Cardiac muscle cell (in vitro differentiated cells and primary cell): ENCODE data around the gene LIPI. TPM values are rescaled to one million over a fixed set of nuclear protein-coding genes. Genes with fewer than 3 reads are reported as not detected.

Source experiments
- DNase-seq, 2 donors: peaks; one replicate each; pipeline versions ENCODE4 v3.0.0 to v3.0.0-alpha.2; 2010 to 2017; ENCODE audit warnings: low read depth in 1 of 2, low spot score in 1 of 2
- H3K27ac ChIP-seq: fragments of 200-600 bp; sonication (generic); 2 replicates; pipeline ENCODE4 v1.5.1; 2016
- H3K27me3 ChIP-seq: fragments of 200-600 bp; sonication (generic); 2 replicates; pipeline ENCODE4 v1.6.0; 2016; ENCODE audit warnings: control low read depth
- H3K36me3 ChIP-seq: fragments of 200-600 bp; sonication (generic); 2 replicates; pipeline ENCODE4 v1.5.1; 2016; ENCODE audit warnings: control low read depth
- H3K4me1 ChIP-seq: fragments of 200-600 bp; sonication (generic); 2 replicates; pipeline ENCODE4 v1.8.1; 2017; ENCODE audit warnings: low read depth, mild to moderate bottlenecking, mixed run types
- H3K4me3 ChIP-seq: fragments of 200-600 bp; sonication (generic); 2 replicates; pipeline ENCODE4 v1.5.1; 2016; ENCODE audit warnings: mild to moderate bottlenecking
- H3K9me3 ChIP-seq: fragments of 200-600 bp; sonication (generic); 2 replicates; pipeline ENCODE4 v1.5.1; 2017; ENCODE audit warnings: low read depth, mild to moderate bottlenecking, control low read depth
- polyA plus RNA-seq: library from polyadenylated mRNA; unstranded; fragments of >200 nt; fragmentation: Nextera tagmentation; extraction: Ambion mirVana; gene quantifications from 2 replicates; pipeline ENCODE4 v1.2.1, GENCODE V29; 2016
- total RNA-seq: library from RNA; depleted of rRNA; stranded (reverse); fragments of >200 nt; gene quantifications from 2 replicates; pipeline ENCODE4 v1.2.3, GENCODE V29; 2016
- TF ChIP-seq, protein P1 (sequence below): IDR thresholded peaks from 2 replicates; pipeline ENCODE4 v1.5.1; 2012; ENCODE audit warnings: low read depth, mild to moderate bottlenecking, low read length

LIPI gene
- total and polyA plus RNA-seq, 2 experiments from 2014 or later = not detected

DNA sequence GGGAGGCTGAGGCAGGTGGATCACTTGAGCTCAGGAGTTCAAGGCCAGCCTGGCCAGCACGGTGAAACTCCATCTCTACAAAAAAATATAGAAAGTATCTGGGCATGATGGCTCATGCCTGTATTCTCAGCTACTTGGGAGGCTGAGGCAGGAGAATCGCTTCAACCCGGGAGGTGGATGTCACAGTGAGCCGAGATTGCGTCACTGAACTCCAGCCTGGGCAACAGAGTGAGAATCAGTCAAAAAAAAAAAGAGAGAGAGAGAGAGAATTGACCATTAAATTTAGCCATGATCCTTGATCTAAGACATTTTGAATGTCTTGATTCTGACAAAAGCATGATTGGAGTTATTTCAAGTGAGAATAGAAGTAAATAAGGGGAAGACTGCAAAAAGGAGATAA is 24.3 kb upstream of the LIPI start:
- H3K27ac ChIP-seq = no peak overlapping the region
- no peak for DNase-seq
- no peak overlapping the region for H3K4me3 ChIP-seq
- H3K9me3 ChIP-seq = no peaks in the 10 kb centered on the region
- no peaks in the 10 kb centered on the region for H3K36me3 ChIP-seq
- TF ChIP-seq, protein P1, sequence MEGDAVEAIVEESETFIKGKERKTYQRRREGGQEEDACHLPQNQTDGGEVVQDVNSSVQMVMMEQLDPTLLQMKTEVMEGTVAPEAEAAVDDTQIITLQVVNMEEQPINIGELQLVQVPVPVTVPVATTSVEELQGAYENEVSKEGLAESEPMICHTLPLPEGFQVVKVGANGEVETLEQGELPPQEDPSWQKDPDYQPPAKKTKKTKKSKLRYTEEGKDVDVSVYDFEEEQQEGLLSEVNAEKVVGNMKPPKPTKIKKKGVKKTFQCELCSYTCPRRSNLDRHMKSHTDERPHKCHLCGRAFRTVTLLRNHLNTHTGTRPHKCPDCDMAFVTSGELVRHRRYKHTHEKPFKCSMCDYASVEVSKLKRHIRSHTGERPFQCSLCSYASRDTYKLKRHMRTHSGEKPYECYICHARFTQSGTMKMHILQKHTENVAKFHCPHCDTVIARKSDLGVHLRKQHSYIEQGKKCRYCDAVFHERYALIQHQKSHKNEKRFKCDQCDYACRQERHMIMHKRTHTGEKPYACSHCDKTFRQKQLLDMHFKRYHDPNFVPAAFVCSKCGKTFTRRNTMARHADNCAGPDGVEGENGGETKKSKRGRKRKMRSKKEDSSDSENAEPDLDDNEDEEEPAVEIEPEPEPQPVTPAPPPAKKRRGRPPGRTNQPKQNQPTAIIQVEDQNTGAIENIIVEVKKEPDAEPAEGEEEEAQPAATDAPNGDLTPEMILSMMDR = no peak
- no peaks in the 10 kb centered on the region for H3K4me1 ChIP-seq
- no peaks in the 10 kb centered on the region for H3K27me3 ChIP-seq

DNA sequence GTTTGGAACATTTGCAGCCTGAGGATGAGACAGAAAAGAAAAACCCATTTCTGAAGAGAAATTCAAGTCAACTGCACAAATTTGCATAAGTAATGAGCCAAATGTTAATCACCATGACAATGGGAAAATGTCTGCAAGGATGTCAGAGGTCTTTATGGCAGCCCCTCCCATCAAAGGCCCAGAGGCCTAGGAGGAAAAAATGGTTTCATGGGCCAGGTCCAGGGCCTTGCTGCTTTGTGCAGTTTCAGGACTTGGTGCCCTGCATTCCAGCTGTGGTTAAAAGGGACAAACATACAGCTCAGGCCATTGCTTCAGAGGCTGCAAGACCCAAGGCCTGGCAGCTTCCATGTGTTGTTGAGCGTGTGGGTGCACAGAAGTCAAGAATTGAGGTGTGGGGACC is 18.6 kb upstream of the LIPI start:
- DNase-seq = no peak
- Histone ChIP-seq H3K27me3 (no peaks in the 10 kb centered on the region), H3K36me3 (no peaks in the 10 kb centered on the region), H3K4me3 (no peak overlapping the region), H3K27ac (no peak overlapping the region), H3K4me1 (no peaks in the 10 kb centered on the region), H3K9me3 (no peaks in the 10 kb centered on the region)
- TF ChIP-seq, protein P1 = no peak

DNA sequence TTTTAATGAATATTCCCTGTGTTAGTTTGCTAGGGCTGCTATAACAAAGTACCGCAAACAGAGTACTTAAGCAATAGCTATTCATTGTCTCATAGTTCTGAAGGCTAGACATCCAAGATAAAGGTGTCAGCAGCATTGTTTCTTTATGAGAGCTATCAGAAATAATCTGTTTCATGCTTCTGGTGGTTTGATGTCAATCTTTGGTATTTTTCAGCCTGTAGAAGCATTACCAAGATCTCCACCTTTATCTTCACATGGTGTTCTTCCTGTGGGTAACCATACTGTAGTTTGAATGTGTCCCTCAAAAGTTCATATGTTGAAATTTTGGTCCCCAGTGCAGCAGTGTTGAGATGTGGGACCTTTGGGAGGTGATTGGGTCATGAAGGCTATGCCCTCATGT is 12.6 kb upstream of the LIPI start:
- H3K4me1 ChIP-seq = no peaks in the 10 kb centered on the region
- no peaks in the 10 kb centered on the region for H3K27me3 ChIP-seq
- TF ChIP-seq, protein P1 = no peak
- no peaks in the 10 kb centered on the region for H3K9me3 ChIP-seq
- DNase-seq = no peak
- H3K36me3 ChIP-seq = no peaks in the 10 kb centered on the region
- no peak overlapping the region for H3K4me3 ChIP-seq
- no peak overlapping the region for H3K27ac ChIP-seq

DNA sequence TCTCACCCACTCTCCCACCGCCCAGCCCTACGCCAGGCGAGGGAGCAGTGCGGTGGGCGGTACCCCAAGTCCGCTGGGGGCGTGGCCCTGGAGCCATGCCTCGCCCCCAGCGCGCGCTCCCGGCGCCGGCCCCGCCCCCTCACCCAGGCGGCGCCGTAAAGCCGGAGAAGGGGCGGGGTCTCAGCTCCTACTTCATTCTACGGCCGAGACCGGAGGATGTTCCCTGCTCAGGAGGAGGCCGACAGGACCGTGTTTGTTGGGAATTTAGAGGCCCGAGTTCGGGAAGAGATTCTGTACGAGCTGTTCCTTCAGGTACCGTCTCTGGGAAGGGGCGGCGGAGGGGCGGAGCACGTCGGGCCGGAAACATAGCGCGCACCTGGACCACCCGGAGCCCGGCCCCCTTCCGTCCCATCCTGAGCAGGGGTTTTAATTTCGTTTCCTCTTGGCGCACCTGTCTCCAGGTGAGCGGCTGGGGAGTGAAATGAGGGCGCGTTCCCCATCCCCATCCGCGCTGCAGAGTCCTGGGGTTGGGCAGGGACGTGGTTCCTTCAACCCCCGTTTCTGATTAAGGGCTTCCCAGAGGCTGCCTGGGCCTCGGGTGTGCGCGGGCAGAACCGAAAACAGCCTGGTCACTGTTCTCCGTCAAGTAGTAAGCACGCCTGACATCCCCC is 5.4 kb upstream of the LIPI start, which contains the start of gene RBM11:
TSS of gene RBM11 (plus strand) at position 187 of the 671 bp plus-strand sequence. CDS start at position 217, 30 bp downstream.
- H3K27ac ChIP-seq = no peak within 1 kb of the TSS
- H3K4me3 ChIP-seq = peak within 1 kb of the TSS; percentile 91
- peaks cover 5% of the 10 kb centered on the region for H3K27me3 ChIP-seq
- no peaks in the 10 kb centered on the region for H3K4me1 ChIP-seq
- no peaks in the 10 kb centered on the region for H3K9me3 ChIP-seq
- TF ChIP-seq, protein P1 = no peak
- H3K36me3 ChIP-seq = no peaks in the 10 kb centered on the region
- peak; percentile 52 to 92 for DNase-seq

DNA sequence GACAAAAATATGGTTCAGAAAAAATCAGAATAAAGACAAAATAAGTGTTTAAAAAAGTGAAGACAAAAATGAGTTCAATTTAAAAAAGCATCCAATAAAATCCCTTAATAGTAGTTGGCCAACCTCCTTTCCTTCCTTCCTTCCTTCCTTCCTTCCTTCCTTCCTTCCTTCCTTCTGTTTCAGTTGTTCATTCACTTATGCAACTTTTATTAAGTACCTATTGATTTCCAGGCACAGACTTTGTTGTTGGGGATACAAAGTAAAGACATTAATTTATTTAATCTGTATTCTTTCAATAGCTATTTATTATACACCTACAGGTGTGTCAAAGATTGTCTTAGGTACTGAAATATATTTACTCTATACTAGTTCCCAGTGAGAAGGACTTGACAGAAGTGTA is 2.4 kb upstream of the LIPI start:
- TF ChIP-seq, protein P1 = no peak
- no peak for DNase-seq
- no peak overlapping the region for H3K27ac ChIP-seq

More for the DNA sequence above, 2.4 kb upstream of the LIPI start:
- H3K27me3 ChIP-seq = peaks cover 5% of the 10 kb centered on the region
- no peaks in the 10 kb centered on the region for H3K4me1 ChIP-seq
- H3K4me3 ChIP-seq = no peak overlapping the region
- no peaks in the 10 kb centered on the region for H3K9me3 ChIP-seq
- no peaks in the 10 kb centered on the region for H3K36me3 ChIP-seq
